Measurements from ENCODE around the gene PDCD1LG2.
A peak's percentile ranks its signal among the peaks of the same experiment; 100 is the strongest.

PDCD1LG2 gene

GRCh38 chr9:5586391-5586802 is 76.1 kb downstream of the PDCD1LG2 start:
- H3K4me3 ChIP-seq = no peak overlapping the region

GRCh38 chr9:5587024-5587423 is 76.7 kb downstream of the PDCD1LG2 start:
- Histone ChIP-seq H3K4me3 (no peak overlapping the region), H3K27ac (peak overlapping the region in 6 of 21 experiments; percentile 20 to 63 (median 50))

More at GRCh38 chr9:5586391-5586802, 76.1 kb downstream of the PDCD1LG2 start:
- H3K27ac ChIP-seq = peak overlapping the region in 9 of 21 experiments; percentile 8 to 63 (median 42)

GRCh38 chr9:5592231-5592630 is 81.9 kb downstream of the PDCD1LG2 start:
- Histone ChIP-seq H3K4me3 (no peak overlapping the region), H3K27ac (no peak overlapping the region)

GRCh38 chr9:5592904-5593303 is 82.6 kb downstream of the PDCD1LG2 start:
- Histone ChIP-seq H3K27ac (no peak overlapping the region), H3K4me3 (no peak overlapping the region)

- H3K4me3 ChIP-seq = no peak overlapping the region
- H3K27ac ChIP-seq = no peak overlapping the region
Measured at GRCh38 chr9:5593904-5594303, 83.6 kb downstream of the PDCD1LG2 start.

- Histone ChIP-seq H3K4me3 (no peak overlapping the region), H3K27ac (no peak overlapping the region)
Measured at GRCh38 chr9:5596173-5596572, 85.8 kb downstream of the PDCD1LG2 start.

- peak overlapping the region in 8 of 21 experiments; percentile 2 to 53 (median 22) for H3K27ac ChIP-seq
Measured at GRCh38 chr9:5608298-5609225, 98.2 kb downstream of the PDCD1LG2 start.

GRCh38 chr9:5609226-5609596 is 98.9 kb downstream of the PDCD1LG2 start:
- H3K4me3 ChIP-seq = peak overlapping the region in 2 of 7 experiments; percentile 14 to 20
- peak overlapping the region in 6 of 21 experiments; percentile 2 to 53 (median 28) for H3K27ac ChIP-seq

More at GRCh38 chr9:5608298-5609225, 98.2 kb downstream of the PDCD1LG2 start:
- H3K4me3 ChIP-seq = peak overlapping the region in 2 of 7 experiments; percentile 14 to 20

GRCh38 chr9:5610491-5610890 is 100.2 kb downstream of the PDCD1LG2 start:
- H3K4me3 ChIP-seq = no peak overlapping the region
- H3K27ac ChIP-seq = no peak overlapping the region

- peak overlapping the region in 4 of 21 experiments; percentile 10 to 32 (median 20) for H3K27ac ChIP-seq
- no peak overlapping the region for H3K4me3 ChIP-seq
Measured at GRCh38 chr9:5611321-5612184, 101.2 kb downstream of the PDCD1LG2 start.

GRCh38 chr9:5612185-5612530 is 101.8 kb downstream of the PDCD1LG2 start:
- Histone ChIP-seq H3K4me3 (no peak overlapping the region), H3K27ac (peak overlapping the region in 4 of 21 experiments; percentile 10 to 32 (median 20))

GRCh38 chr9:5614192-5614591 is 103.9 kb downstream of the PDCD1LG2 start:
- Histone ChIP-seq H3K4me3 (no peak overlapping the region), H3K27ac (no peak overlapping the region)

GRCh38 chr9:5614985-5615384 is 104.7 kb downstream of the PDCD1LG2 start:
- Histone ChIP-seq H3K4me3 (no peak overlapping the region), H3K27ac (no peak overlapping the region)

- H3K27ac ChIP-seq = peak overlapping the region in 2 of 21 experiments; percentile 31 to 63
- H3K4me3 ChIP-seq = no peak overlapping the region
Measured at GRCh38 chr9:5617749-5618148, 107.4 kb downstream of the PDCD1LG2 start.

GRCh38 chr9:5620494-5620893 is 110.2 kb downstream of the PDCD1LG2 start:
- H3K27ac ChIP-seq = peak overlapping the region in 1 of 21 experiments; percentile 51
- no peak overlapping the region for H3K4me3 ChIP-seq
